ENCODE results near the gene NUPR1. TPM values are rescaled to one million over a fixed set of nuclear protein-coding genes. Genes with fewer than 3 reads are reported as not detected.

The NUPR1 gene
- total RNA-seq, 1 donor from 2014 or later: not detected

GRCh38 chr16:28562199-28562598, 23.4 kb upstream of the NUPR1 start:
- Mint-ChIP-seq H3K4me3 (ENCODE audit: unreplicated experiment) (no peak overlapping the region), H3K4me1 (ENCODE audit: low read depth, unreplicated experiment) (no peaks in the 10 kb centered on the region), H3K27me3 (ENCODE audit: unreplicated experiment) (peaks cover 3% of the 10 kb centered on the region), H3K9me3 (ENCODE audit: unreplicated experiment) (peaks cover 1% of the 10 kb centered on the region), H3K36me3 (ENCODE audit: unreplicated experiment) (peaks cover 11% of the 10 kb centered on the region), H3K27ac (ENCODE audit: unreplicated experiment) (no peak overlapping the region)
- no peak for DNase-seq
- TF ChIP-seq CTCF (IDR thresholded peaks at IDR 0.05; ENCODE audit: partially characterized antibody, unreplicated experiment): no peak

- Mint-ChIP-seq H3K4me3 (ENCODE audit: unreplicated experiment) (no peak overlapping the region), H3K27me3 (ENCODE audit: unreplicated experiment) (peaks cover 3% of the 10 kb centered on the region), H3K36me3 (ENCODE audit: unreplicated experiment) (peaks cover 9% of the 10 kb centered on the region), H3K9me3 (ENCODE audit: unreplicated experiment) (peaks cover 1% of the 10 kb centered on the region), H3K4me1 (ENCODE audit: low read depth, unreplicated experiment) (no peaks in the 10 kb centered on the region), H3K27ac (ENCODE audit: unreplicated experiment) (no peak overlapping the region)
- no peak for DNase-seq
- no peak for TF ChIP-seq CTCF (IDR thresholded peaks at IDR 0.05; ENCODE audit: partially characterized antibody, unreplicated experiment)
These were observed 22.9 kb upstream of the NUPR1 start for GRCh38 chr16:28561557-28562187.

GRCh38 chr16:28558456-28558855, 19.7 kb upstream of the NUPR1 start:
- no peak for DNase-seq
- H3K36me3 Mint-ChIP-seq (ENCODE audit: unreplicated experiment): peaks cover 5% of the 10 kb centered on the region
- H3K9me3 Mint-ChIP-seq (ENCODE audit: unreplicated experiment): no peaks in the 10 kb centered on the region
- no peak overlapping the region for H3K27ac Mint-ChIP-seq (ENCODE audit: unreplicated experiment)
- H3K4me3 Mint-ChIP-seq (ENCODE audit: unreplicated experiment): no peak overlapping the region
- peaks cover 3% of the 10 kb centered on the region for H3K27me3 Mint-ChIP-seq (ENCODE audit: unreplicated experiment)
- no peak for TF ChIP-seq CTCF (IDR thresholded peaks at IDR 0.05; ENCODE audit: partially characterized antibody, unreplicated experiment)
- H3K4me1 Mint-ChIP-seq (ENCODE audit: low read depth, unreplicated experiment): no peaks in the 10 kb centered on the region

GRCh38 chr16:28556914-28557320, 18.1 kb upstream of the NUPR1 start:
- Mint-ChIP-seq H3K36me3 (ENCODE audit: unreplicated experiment) (peaks cover 5% of the 10 kb centered on the region), H3K27me3 (ENCODE audit: unreplicated experiment) (no peaks in the 10 kb centered on the region), H3K4me1 (ENCODE audit: low read depth, unreplicated experiment) (no peaks in the 10 kb centered on the region), H3K27ac (ENCODE audit: unreplicated experiment) (no peak overlapping the region), H3K4me3 (ENCODE audit: unreplicated experiment) (no peak overlapping the region), H3K9me3 (ENCODE audit: unreplicated experiment) (no peaks in the 10 kb centered on the region)
- no peak for TF ChIP-seq CTCF (IDR thresholded peaks at IDR 0.05; ENCODE audit: partially characterized antibody, unreplicated experiment)
- no peak for DNase-seq

- H3K4me3 Mint-ChIP-seq (ENCODE audit: unreplicated experiment): no peak overlapping the region
- H3K4me1 Mint-ChIP-seq (ENCODE audit: low read depth, unreplicated experiment): no peaks in the 10 kb centered on the region
- peaks cover 1% of the 10 kb centered on the region for H3K27me3 Mint-ChIP-seq (ENCODE audit: unreplicated experiment)
- TF ChIP-seq CTCF (IDR thresholded peaks at IDR 0.05; ENCODE audit: partially characterized antibody, unreplicated experiment): no peak
- no peak overlapping the region for H3K27ac Mint-ChIP-seq (ENCODE audit: unreplicated experiment)
- H3K9me3 Mint-ChIP-seq (ENCODE audit: unreplicated experiment): peaks cover 1% of the 10 kb centered on the region
- DNase-seq: no peak
- H3K36me3 Mint-ChIP-seq (ENCODE audit: unreplicated experiment): peaks cover 5% of the 10 kb centered on the region
These were observed 16.8 kb upstream of the NUPR1 start for GRCh38 chr16:28555561-28555960.

All from glutamatergic neuron (in vitro differentiated cells).